GM12875 (cell line): ENCODE measurements around the gene DENND5B.
"Not testable (repeated sequence)": the region's sequence is repeated elsewhere in the genome, so short reads cannot be mapped to it uniquely, and the experiment has no call there.

ENCODE experiments used
- H3K4me3 ChIP-seq: one replicate; pipeline ENCODE4 v1.5.1; 2011; ENCODE audit warnings: low read depth, low read length, control low read depth
- CTCF ChIP-seq: IDR thresholded peaks from 2 replicates; pipeline ENCODE4 v1.5.1; 2011; ENCODE audit warnings: low read depth, mild to moderate bottlenecking, control low read depth, inconsistent platforms, low read length, moderate library complexity, borderline replicate concordance; ENCODE audit not compliant: insufficient read depth

The DENND5B gene

GRCh38 chr12:31504625-31505222 lies 86.2 kb downstream of the DENND5B start:
- TF ChIP-seq CTCF = no peak
- no peak overlapping the region for H3K4me3 ChIP-seq

- H3K4me3 ChIP-seq = not testable (repeated sequence)
Observed at GRCh38 chr12:31501014-31501413, 89.9 kb downstream of the DENND5B start.

GRCh38 chr12:31499567-31499966 lies 91.4 kb downstream of the DENND5B start:
- TF ChIP-seq CTCF = no peak
- H3K4me3 ChIP-seq = no peak overlapping the region

GRCh38 chr12:31498424-31498823 lies 92.5 kb downstream of the DENND5B start:
- no peak for TF ChIP-seq CTCF
- H3K4me3 ChIP-seq = no peak overlapping the region

GRCh38 chr12:31496257-31496656 lies 94.7 kb downstream of the DENND5B start:
- TF ChIP-seq CTCF = no peak

GRCh38 chr12:31494455-31494854 lies 96.5 kb downstream of the DENND5B start:
- no peak for TF ChIP-seq CTCF
- no peak overlapping the region for H3K4me3 ChIP-seq

More at GRCh38 chr12:31496257-31496656, 94.7 kb downstream of the DENND5B start:
- H3K4me3 ChIP-seq = no peak overlapping the region

GRCh38 chr12:31492599-31493196 lies 98.2 kb downstream of the DENND5B start:
- no peak overlapping the region for H3K4me3 ChIP-seq
- TF ChIP-seq CTCF = no peak
